K562 (cell line): ENCODE results near the gene ZBP1. TPM values are rescaled to one million over a fixed set of nuclear protein-coding genes. Genes with fewer than 3 reads are reported as not detected.

Source experiments
- ATAC-seq: fragments of 200-7000 bp; cut with Tn5 transposase; 3 replicates; pipeline ENCODE4 v1.9.1; 2020; ENCODE audit warnings: moderate library complexity
- BruUV-seq: library from RNA; stranded (reverse); fragments of 400-500 nt; replicated peaks from 2 replicates; lab custom pipeline; 2021; lab: Mats Ljungman, UMichigan
- CTCF ChIA-PET: fragments of 300-600 bp; formaldehyde crosslinking; extraction: SDS; loops from one replicate; lab custom pipeline; 2021; ENCODE audit warnings: low intra/inter-chr PET ratio; lab: Yijun Ruan, JAX
- POLR2A ChIA-PET: fragments of 300-600, 350-650 bp; sonication (Branson Sonifier 250); formaldehyde crosslinking; extraction: SDS; loops from one replicate; lab custom pipeline; 2021; ENCODE audit warnings: antibody characterized with exemption, inconsistent platforms; lab: Yijun Ruan, JAX
- DNase-seq, 4 experiments: peaks; one replicate each; pipeline versions ENCODE4 v3.0.0 to v3.0.0-alpha.2; 2011 to 2018; ENCODE audit warnings: low spot score in 3 of 4, mixed read lengths in 3 of 4; ENCODE audit errors: extremely low read depth in 1 of 4
- FAIRE-seq: peaks from 2 replicates; lab custom pipeline; 2011; peaks lifted over from hg19 to GRCh38; lab: Jason Lieb, UNC
- H2AFZ ChIP-seq: 2 replicates; pipeline ENCODE4 v1.6.0; 2011; ENCODE audit warnings: low read depth, low read length, control low read depth, inconsistent platforms
- H3K27ac ChIP-seq: fragments of 200-600 bp; 3 replicates; pipeline ENCODE4 v1.8.0; 2011; ENCODE audit warnings: low read depth, mild to moderate bottlenecking, control low read depth, inconsistent platforms, low read length, moderate library complexity, mixed read lengths; ENCODE audit errors: extremely low read depth
- H3K27me3 ChIP-seq, 2 experiments: fragments of 300-600 bp in 1 of 2; 2 replicates in 1 of 2; 3 replicates in 1 of 2; pipeline versions ENCODE4 v1.6.0 to v1.8.0; 2011; ENCODE audit warnings: inconsistent platforms in 2 of 2, low read length in 2 of 2, mild to moderate bottlenecking in 1 of 2, mixed read lengths in 1 of 2, moderate library complexity in 1 of 2; ENCODE audit not compliant: control insufficient read depth in 2 of 2, insufficient read depth in 2 of 2
- H3K36me3 ChIP-seq: fragments of 300-600 bp; 3 replicates; pipeline ENCODE4 v1.8.0; 2011; ENCODE audit warnings: mild to moderate bottlenecking, low read length, inconsistent platforms; ENCODE audit not compliant: control insufficient read depth, insufficient read depth
- H3K4me1 ChIP-seq, 2 experiments: fragments of 200-600 bp in 1 of 2; replicated peaks in 1 of 2; 2 replicates in 1 of 2; 3 replicates in 1 of 2; pipeline versions ENCODE4 v1.5.1 to v1.8.0; 2011; ENCODE audit warnings: inconsistent platforms in 2 of 2, low read length in 2 of 2, mild to moderate bottlenecking in 1 of 2, mixed read lengths in 1 of 2, moderate library complexity in 1 of 2; ENCODE audit not compliant: control insufficient read depth in 2 of 2, insufficient read depth in 2 of 2
- H3K4me2 ChIP-seq: 2 replicates; pipeline ENCODE4 v1.6.1; 2011; ENCODE audit warnings: low read length, control low read depth, inconsistent platforms, mixed read lengths; ENCODE audit not compliant: insufficient read depth
- H3K4me3 ChIP-seq: fragments of 200-600 bp; sonication (generic), shearing (Covaris generic); 2 replicates; pipeline ENCODE4 v1.5.1; 2016; ENCODE audit warnings: control low read depth, inconsistent platforms
- H3K79me2 ChIP-seq: fragments of 200-600 bp; 3 replicates; pipeline ENCODE4 v1.8.0; 2011; ENCODE audit warnings: low read length, inconsistent platforms; ENCODE audit not compliant: control insufficient read depth, insufficient read depth
- H3K9ac ChIP-seq, 2 experiments: 2 replicates each; pipeline versions ENCODE4 v1.6.0 to v1.6.1; 2011; ENCODE audit warnings: low read depth in 2 of 2, low read length in 2 of 2, control low read depth in 1 of 2, inconsistent platforms in 1 of 2, mild to moderate bottlenecking in 1 of 2, mixed read lengths in 1 of 2; ENCODE audit not compliant: insufficient read depth in 1 of 2
- H3K9me1 ChIP-seq: one replicate; pipeline ENCODE4 v1.6.0; 2011; ENCODE audit warnings: inconsistent platforms, mild to moderate bottlenecking, low read length, moderate library complexity; ENCODE audit not compliant: control insufficient read depth, insufficient read depth
- H3K9me3 ChIP-seq: replicated peaks from 2 replicates; pipeline ENCODE4 v1.5.1; 2011; ENCODE audit warnings: low read depth, low read length, inconsistent platforms; ENCODE audit not compliant: control insufficient read depth, insufficient read depth
- H4K20me1 ChIP-seq: replicated peaks from 2 replicates; pipeline ENCODE4 v1.6.1; 2011; ENCODE audit warnings: low read length, inconsistent platforms, mixed read lengths; ENCODE audit not compliant: control insufficient read depth, insufficient read depth
- CTBP1 ChIP-seq: fragments of 450-650 bp; IDR thresholded peaks from 2 replicates; pipeline ENCODE4 v1.6.1; 2016; ENCODE audit warnings: borderline replicate concordance
- FOXA1 ChIP-seq: fragments of 450-650 bp; IDR thresholded peaks from 2 replicates; pipeline ENCODE4 v1.6.1; 2016; ENCODE audit warnings: mild to moderate bottlenecking, borderline replicate concordance
- HDAC2 ChIP-seq: fragments of 450-650 bp; IDR thresholded peaks from 2 replicates; pipeline ENCODE4 v1.6.1; 2016; ENCODE audit warnings: mild to moderate bottlenecking
- NFE2 ChIP-seq: IDR thresholded peaks from 2 replicates; pipeline ENCODE4 v1.6.1; 2014; ENCODE audit warnings: antibody characterized with exemption, low read depth
- REST ChIP-seq, 2 experiments: fragments of 450-650 bp; formaldehyde crosslinking in 1 of 2; IDR thresholded peaks; 2 replicates each; pipeline versions ENCODE4 v1.4.0 to v1.6.1; 2014 to 2020; ENCODE audit warnings: mild to moderate bottlenecking in 2 of 2, borderline replicate concordance in 1 of 2, low read depth in 1 of 2
- SMARCE1 ChIP-seq: fragments of 450-650 bp; IDR thresholded peaks from 2 replicates; pipeline ENCODE4 v1.7.1; 2016; ENCODE audit warnings: mild to moderate bottlenecking
- TRIM28 ChIP-seq: fragments of 450-650 bp; IDR thresholded peaks from 2 replicates; pipeline ENCODE4 v1.6.1; 2017
- WGBS: fragments of 100-300 bp; shearing (Covaris generic); methylation state at CpG from one replicate; pipeline ENCODE4 v1.1.6; 2016; ENCODE audit warnings: low coverage, mixed read lengths; ENCODE audit not compliant: insufficient coverage; ENCODE audit errors: missing lambda C conversion rate; 5-methylcytosine and 5-hydroxymethylcytosine counted together
- in situ Hi-C: fragments of 300-500 bp; cut with MboI; formaldehyde crosslinking; loops from 4 replicates; pipeline ENCODE4 v1.15.0; 2018; ENCODE audit warnings: inconsistent platforms, mixed read lengths
- intact Hi-C: fragments of 100-400 bp; cut with micrococcal nuclease; formaldehyde crosslinking; loops from 2 replicates; pipeline ENCODE4 v1.14.2; 2022
- polyA plus RNA-seq, 8 experiments: library from polyadenylated mRNA; depleted of rRNA in 4 of 8; stranded (reverse) in 5 of 8; unstranded in 3 of 8; fragments of >200 nt; fragmentation: Nextera tagmentation in 2 of 8; fragmentation: Illumina TruSeq in 1 of 8; extraction: Ambion mirVana in 2 of 8; extraction: Trizol in 1 of 8; gene quantifications; 2 replicates each; pipeline versions ENCODE4 v1.2.1 to v1.2.3, GENCODE V29; 2011 to 2014; ENCODE audit warnings: inconsistent platforms in 1 of 8, missing spikeins in 1 of 8
- total RNA-seq, 7 experiments: library from RNA; depleted of rRNA in 6 of 7; stranded (reverse); fragments of >200 nt in 6 of 7; fragmentation: Illumina TruSeq in 2 of 7; extraction: Trizol in 2 of 7; gene quantifications; 2 replicates each; pipeline versions ENCODE4 v1.2.1 to v1.2.3, GENCODE V29; 2011 to 2021; ENCODE audit warnings: low replicate concordance in 1 of 7

ZBP1 gene
- total and polyA plus RNA-seq, 9 of the 15 experiments (the other 6 are each of a cell fraction or from before 2014, with no cell fraction given): not detected

GRCh38 chr20:57616143-57616951 is 3.9 kb downstream of the ZBP1 start:
- no peaks in the 10 kb centered on the region for H3K9me3 ChIP-seq
- in situ Hi-C loops (loop anchor here (25.0 kb wide), 1 partner anchor 596 kb away; no protein-coding TSS in a partner anchor), intact Hi-C loops (no loop called here)
- no peaks in the 10 kb centered on the region for H3K36me3 ChIP-seq
- DNase-seq (no peak), ATAC-seq (no peak), FAIRE-seq (no peak)
- 3% methylated on average over 20 of the region's 20 CpGs for WGBS
- peaks cover 22 to 83% of the 10 kb centered on the region in 2 experiments; a peak in 4 of 5 replicates for H3K27me3 ChIP-seq
- no peak overlapping the region for H3K4me3 ChIP-seq
- no peaks in the 10 kb centered on the region for H3K9me1 ChIP-seq
- ChIA-PET POLR2A (interaction anchor here (0.5 to 1.3 kb wide), 5 partner anchors 10 to 820 kb away, joined by 3 read pairs; no protein-coding TSS in a partner anchor), CTCF (no interaction called here)
- TF ChIP-seq FOXA1: no peak
- H3K27ac ChIP-seq: no peak overlapping the region
- no peaks in the 10 kb centered on the region for H3K79me2 ChIP-seq
- peaks cover 0 to 3% of the 10 kb centered on the region in 2 experiments; a peak in 4 of 5 replicates for H3K4me1 ChIP-seq
- peaks cover 15% of the 10 kb centered on the region for H4K20me1 ChIP-seq
- H2AFZ ChIP-seq: no peak overlapping the region
- no TSS peak for BruUV-seq
- H3K9ac ChIP-seq: no peak overlapping the region
- no peak overlapping the region for H3K4me2 ChIP-seq

GRCh38 chr20:57615445-57615811 is 4.8 kb downstream of the ZBP1 start:
- intact Hi-C loops: no loop called here
- Histone ChIP-seq H3K4me2 (no peak overlapping the region), H3K9me1 (no peaks in the 10 kb centered on the region), H3K4me3 (no peak overlapping the region), H3K79me2 (no peaks in the 10 kb centered on the region), H3K27ac (no peak overlapping the region), H4K20me1 (peaks cover 15% of the 10 kb centered on the region), H3K9ac (no peak overlapping the region), H2AFZ (no peak overlapping the region), H3K4me1 (peaks cover 0 to 4% of the 10 kb centered on the region in 2 experiments; a peak in 4 of 5 replicates), H3K36me3 (no peaks in the 10 kb centered on the region), H3K9me3 (no peaks in the 10 kb centered on the region), H3K27me3 (peaks cover 17 to 74% of the 10 kb centered on the region in 2 experiments; a peak in 3 of 5 replicates)
- in situ Hi-C loops: loop anchor here (25.0 kb wide), 1 partner anchor 597 kb away; no protein-coding TSS in a partner anchor
- ChIA-PET POLR2A (interaction anchor here (0.9 to 1.5 kb wide), 3 partner anchors 9 to 821 kb away, joined by 3 to 6 read pairs (median 3); no protein-coding TSS in a partner anchor), CTCF (no interaction called here)
- DNase-seq (no peak), ATAC-seq (no peak), FAIRE-seq (no peak)
- 0% methylated on average over 8 of the region's 8 CpGs for WGBS
- BruUV-seq: no TSS peak
- TF ChIP-seq TRIM28 (no peak), SMARCE1 (no peak), CTBP1 (no peak), HDAC2 (no peak), NFE2 (no peak), REST (IDR thresholded peaks at IDR 0.05; ENCODE audit: borderline replicate concordance) (no peak), REST (CRISPR knock-in tag; IDR thresholded peaks at IDR 0.05; ENCODE audit: low read depth) (no peak)
